HuH-7 (cell line): ENCODE data around the gene KCTD5.
"Not testable (repeated sequence)": the region's sequence is repeated elsewhere in the genome, so short reads cannot be mapped to it uniquely, and the experiment has no call there.

Experiments used
- DNase-seq: peaks from one replicate; pipeline ENCODE4 v3.0.0; 2011; ENCODE audit warnings: low spot score

Gene KCTD5

DNA sequence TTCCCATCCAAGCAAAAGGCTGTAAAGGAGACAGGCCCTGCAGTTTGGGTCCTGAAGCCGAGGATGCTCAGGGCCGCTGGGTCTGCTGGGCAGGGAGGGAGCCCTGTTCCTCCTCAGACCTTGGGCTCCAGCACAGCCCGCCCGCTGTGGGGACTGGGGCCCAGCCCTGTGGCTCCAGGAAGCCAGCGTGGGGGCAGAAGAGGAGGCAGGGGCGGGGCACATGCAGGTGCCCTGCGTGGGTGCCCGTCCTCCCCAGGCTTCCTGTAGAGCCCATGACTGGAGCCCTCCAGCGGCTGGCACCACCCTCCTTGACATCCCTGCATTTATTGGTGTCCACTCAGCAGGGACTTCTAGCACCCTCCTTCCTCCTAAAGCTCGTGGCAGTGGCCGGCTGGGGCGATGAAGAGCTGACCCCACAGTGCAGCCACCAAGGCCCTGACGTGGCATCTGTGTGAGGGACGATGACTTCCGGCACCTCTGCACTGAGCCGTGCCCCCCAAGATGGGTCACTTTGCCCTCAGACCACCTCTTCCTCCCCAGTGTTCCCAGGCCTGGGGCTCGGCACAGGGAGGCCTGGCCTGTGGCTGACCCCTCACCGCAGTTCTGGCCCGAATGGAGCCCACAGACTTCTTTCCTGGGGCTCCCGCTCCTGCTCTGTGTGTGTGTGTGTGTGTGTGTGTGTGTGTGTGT lies 27.8 kb downstream of the KCTD5 start:
- no peak for DNase-seq

DNA sequence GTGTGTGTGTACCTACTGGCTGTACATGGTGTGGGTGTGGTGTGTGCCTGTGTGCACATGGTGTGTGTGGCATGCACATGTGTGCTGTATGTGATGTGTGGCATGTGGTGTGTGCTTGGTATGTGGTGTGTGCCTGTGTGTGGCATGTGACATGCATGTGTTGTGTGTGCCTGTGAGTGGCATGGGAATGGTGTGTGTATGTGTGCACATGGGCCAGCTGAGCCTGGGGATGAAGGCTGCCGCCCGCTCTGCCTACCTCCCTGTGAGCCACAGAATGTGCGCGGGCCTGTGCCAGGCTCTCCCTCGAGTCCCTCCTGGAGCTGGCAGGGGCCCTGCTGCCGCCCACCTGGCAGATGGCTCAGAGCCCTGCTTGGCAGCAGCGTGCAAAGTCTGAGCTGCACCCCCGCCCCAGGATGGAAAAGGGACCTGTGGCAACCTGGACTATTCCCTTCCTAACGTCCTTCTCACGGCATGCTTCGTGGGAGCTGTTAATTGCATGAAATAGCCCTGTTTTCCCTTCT lies 28.4 kb downstream of the KCTD5 start:
- no peak for DNase-seq

DNA sequence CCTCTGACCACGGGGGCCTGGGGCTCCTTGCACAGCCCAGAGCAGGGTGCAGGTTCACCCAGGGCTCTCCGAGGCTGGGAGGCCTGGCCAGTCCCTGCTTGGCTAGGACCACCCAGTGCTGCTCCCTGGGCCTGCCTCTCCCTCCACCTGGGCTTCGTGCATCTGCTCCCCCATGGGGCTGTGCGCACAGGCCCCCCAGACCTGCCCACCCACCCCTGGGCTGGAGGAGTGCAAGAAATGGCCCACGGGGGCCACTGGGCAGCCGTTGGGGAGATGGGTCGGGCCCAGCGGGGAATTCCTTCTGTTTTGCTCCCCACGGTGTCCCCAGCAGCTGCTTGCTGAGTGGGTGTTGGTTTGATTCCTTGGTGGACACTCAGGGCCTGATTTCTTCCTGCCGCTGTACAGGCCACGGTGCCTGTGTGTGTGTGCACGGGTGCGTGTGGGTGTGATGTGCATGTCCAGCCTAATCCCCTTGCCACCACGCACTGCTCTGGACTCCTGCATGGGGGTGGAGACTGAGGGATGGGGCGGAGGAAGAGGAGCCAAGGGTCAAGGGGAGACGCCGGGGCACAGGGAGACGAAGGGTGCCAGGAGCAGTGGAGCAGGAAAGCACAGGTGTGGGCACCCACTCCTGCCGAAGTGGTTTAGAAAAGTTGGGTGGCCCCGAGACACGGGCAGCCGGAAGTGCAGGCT lies 29.2 kb downstream of the KCTD5 start:
- no peak for DNase-seq

DNA sequence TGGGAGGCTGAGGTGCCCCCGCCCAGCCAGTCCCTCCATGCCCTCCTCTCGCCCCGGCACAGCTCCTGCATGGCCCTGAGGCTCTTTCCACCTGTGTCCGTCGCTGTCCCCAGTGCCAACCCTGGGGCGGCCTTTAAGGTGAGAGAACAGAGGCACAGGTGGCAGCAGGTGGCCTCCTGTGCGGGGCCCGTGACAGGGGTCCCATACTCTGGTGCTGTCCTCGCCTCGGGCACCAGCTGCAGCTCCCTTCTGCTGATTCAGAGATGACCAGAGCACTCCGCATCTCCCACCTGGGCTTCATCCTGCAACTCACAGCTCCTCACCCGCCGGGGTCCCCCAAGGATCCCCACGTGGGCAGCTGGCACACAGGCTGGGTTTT lies 29.7 kb downstream of the KCTD5 start:
- no peak for DNase-seq

DNA sequence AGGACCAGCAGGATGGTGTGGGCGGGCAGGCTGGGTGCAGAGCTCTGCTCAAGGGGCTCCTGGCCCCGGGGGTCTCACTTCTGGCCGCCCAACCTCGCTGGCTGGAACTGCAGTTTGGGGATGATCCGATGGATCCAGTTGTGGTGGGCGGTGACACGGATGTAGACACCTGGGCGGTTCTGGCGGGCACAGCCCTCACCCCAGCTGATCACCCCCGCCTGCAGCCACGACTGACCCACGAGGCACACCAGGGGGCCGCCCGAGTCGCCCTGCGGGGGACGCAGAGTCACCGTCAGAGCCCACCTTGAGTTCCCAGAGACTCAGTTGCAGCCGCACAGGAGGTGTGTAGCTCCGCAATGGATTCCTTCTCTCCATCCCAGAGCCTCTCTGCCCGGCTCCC lies 30.2 kb downstream of the KCTD5 start:
- DNase-seq: no peak

DNA sequence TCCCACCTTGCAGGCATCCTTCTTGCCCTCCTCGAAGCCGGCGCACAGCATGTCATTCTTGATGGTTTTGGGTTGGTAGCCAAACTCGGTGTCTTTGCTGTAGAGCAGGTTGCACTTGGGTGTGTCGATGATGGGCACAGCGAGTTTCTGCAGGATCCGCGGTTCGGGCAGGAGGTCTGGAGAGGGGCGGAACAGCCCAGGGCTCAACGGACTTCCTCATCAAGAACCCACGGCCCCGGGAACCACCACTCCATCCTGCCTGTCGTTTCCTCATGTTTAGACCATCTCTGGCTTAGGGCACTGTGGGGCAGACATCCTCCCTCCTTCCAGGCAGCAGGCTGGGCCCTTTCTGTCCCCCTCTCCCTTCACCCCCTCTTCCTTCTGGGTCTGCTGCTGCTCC lies 31.2 kb downstream of the KCTD5 start:
- no peak for DNase-seq

DNA sequence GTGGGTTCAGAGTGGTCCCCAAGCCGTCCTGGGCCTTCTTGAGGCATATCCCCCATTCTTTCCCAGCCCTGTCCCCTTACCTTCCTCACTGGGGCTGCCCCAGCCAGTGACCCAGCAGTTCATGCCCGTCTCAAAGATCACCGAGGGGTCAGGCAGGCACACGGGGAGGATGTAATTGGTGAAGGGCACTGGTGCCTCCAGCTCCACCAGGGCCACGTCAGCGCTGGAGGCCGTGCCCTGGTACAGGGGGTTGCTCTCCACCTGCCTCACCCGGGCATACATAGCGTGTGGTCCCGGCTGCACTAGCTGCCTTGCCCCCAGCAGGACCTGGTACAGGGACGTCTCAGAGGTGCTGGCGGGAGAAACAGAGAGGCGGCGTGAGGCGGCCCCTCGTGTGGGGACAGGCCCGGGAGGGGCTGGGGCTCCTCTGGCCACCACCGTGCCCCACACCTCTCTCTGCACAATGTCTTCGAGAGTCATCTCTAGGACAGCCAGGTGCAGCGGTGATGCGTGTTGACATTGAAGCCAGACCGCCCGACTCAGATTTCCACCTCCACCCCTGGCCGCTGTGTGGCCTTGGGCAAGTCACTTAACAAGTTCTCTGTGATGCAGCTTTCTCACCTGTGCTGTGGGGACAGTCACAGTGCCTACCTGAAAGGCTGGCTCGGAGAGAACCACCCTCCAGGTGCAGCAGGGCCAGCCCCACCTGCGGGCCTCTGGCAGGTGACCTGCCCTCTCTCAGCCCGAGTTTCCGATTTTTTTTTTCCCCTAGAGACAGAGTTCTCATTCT lies 31.9 kb downstream of the KCTD5 start:
- no peak for DNase-seq

DNA sequence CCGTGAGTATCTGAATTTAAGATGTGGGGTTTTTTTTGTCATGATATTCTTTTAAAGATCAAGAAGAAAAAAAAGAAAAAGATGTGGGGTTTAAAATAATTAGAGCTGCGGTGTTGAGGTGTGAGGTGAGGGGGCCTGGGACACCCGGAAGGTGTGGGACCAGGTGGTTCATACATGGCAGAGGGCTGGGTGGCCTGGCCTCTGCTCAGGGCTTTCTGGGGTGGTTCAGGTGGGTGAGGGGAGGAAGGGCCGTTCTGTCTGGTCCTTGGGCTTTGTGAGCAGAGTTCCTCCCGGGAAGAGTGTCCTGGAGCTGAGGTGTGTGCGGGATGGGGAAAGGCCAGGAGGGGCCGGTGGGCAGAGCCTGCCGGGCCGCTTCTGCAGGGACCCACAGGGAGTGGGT lies 32.7 kb downstream of the KCTD5 start:
- DNase-seq: no peak

DNA sequence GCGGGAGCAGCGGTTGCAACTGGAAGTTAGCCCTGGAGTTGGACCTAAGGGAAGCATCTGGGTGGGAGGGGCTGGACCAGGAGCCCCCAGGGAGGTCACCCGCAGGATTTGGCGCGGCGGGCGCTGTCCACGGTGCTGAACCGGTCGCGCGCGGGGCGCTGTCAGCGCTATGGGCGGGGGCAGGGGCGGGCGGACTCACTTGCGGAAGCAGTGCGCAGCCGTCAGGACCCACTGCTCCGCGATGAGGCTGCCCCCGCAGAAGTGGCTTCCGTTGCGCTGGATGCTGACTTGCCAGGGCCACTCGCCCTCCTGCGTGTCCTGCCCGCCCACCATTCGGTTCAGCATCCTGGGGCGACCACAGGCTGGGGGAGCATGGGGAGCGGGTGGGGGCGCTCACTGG lies 33.2 kb downstream of the KCTD5 start:
- peak; percentile 37 for DNase-seq

DNA sequence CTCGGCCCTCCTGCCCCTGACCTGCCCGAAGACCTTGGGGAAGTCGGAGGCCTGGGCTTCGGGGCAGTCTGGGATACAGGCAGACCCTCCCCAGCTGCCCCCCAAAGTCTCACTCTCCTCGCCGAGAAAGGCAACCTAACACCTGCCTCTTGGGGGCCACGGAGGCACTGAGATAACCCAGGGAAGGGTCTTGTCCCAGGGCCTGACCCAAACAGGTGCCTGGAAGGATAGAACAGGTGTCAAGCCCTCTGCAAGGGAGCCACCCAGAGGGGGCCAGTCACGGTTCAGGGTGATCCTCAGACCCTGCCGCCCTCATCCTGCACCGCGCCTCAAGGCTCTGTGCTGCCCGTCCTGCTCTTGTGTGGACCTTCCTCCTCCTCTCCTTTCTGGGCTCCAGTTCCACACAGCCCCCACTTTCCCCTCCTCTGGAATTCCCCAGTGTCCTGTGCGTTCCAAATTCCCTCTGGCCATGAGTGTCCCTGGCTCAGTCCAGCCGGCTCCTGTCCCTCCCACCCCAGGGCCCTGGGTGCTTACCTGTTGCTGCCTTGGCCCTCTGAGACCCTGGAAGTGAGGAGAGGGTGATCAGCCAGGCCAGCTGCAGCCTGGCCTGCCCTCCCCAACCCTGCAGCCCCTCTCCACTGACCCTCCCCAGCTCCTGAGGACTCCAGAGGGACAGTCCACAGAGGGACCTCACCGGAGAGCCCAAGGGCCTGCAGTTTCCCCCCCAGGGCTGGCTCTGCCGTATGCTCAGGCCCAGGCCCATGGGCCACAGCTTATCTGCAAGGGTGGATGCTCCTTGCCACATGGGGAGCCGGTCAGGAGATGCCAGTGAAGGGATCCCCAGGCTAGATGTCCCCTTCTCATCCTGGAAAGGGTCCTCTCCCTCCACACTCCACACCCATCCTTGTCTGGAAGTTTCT lies 33.9 kb downstream of the KCTD5 start:
- DNase-seq: no peak

DNA sequence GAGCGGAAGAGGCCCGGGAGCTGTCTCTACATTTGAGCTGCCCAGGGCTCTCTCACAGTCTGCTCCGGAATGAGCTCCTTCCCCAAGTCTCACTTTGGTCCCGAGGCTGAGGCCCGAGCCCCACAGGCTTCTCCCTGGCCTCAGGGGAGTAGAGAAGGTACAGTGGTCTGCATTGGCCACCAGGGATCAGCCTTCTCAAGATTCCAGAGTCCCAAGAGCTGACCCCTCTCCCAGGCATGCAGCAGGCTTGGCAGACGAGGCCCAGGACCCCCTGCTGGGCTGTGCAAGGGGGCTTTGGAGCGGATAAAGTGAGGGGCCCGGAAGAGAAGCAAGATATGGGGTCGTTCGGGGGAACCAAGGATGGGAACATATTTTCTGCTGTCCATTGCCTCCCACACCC lies 34.6 kb downstream of the KCTD5 start:
- no peak for DNase-seq

DNA sequence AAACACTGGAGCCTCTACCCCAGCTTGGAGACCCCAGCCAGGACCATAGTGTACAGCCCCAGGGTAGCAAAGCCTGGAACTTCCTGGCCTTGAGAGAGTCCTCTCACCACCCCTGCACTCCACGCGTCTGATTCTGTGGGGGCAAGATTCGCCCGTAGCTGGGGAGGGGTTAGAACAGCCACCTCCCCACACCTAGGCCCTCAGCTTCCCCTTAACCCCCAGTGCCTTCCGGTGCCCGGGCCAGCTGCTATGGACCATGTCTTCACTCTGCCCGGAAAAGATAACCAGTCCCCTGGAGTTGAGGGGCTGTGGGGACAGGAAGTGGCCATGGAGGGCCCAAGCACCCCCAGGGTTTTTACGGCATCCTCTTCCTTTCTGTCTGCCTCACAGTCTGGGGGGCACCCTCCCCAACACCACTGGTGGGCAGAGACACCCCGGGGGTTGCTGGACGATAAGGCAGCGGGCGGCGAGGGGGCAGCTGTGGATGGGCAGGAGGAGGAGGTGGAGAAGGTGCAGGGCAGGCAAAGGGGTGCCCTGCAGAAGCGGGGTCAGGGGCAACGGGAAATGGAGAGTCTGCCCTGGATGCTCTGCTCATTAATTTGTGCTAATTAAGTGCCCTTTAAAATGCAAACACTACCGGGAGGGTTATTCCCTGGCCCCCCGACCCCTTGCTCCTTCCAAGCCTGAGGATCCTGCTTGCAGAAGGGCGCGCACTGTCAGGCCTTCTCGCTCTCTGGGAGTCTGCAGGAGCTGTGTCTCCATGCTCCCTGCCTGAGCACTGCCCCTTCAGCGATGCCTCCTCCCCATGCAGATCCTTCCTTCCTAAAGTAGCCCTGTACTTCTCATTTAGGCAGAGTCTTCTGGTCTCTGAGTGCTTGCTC lies 35.3 kb downstream of the KCTD5 start:
- no peak for DNase-seq

DNA sequence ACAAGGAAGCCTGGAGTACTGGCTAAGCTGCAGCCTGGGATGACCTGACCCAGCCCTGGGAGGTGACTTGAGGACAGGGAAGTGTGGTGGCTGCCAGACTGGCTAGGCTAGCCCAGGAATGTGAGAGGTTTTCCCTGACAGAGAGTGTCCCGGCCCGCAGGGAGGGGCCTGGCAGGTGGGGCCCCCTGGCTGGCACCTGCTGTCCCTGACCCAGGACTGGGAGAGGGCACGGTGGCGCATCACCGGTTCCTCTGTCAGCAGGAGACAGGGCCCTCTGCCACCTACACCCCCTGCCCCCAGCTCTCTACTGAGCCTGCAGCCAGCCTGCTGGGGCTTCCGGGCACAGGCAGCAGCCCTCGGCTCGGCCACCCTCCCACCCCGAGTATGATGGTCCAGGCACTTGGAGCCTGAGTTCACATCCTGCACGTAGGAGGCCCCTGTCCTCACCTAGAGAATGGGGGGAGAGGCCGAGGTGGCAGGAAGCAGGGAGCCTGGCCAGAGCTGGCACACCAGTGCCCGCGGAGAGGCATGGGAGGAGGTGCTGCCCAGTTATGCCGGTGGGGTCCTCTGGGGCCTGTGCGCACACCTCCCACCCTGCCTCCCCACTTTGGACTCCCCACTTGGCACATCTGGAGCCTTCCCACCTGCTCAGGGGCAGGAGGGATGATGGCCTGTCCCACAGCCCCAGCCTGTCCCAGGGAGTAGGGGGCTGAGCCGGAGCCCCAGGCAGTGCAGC lies 37.2 kb downstream of the KCTD5 start:
- DNase-seq: peak; percentile 57

DNA sequence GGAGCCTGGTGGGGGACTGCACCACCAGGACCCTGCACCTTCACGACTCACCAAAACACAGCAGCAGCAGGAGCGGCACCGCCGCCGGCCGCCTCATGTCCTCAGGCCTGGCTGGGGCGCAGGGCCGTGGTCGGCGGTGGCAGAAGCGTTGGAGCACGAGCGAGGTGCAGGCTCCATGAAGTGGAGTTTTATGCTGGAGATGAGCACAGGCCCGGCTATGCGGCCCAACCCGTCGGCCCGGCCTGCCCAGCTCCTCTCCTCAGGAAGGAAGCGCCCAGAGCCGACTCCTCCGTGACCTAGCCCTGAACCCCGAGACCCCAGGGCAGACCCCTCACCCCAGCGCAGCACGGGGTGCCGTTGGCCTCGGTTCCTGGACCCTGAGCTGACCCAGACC lies 37.7 kb downstream of the KCTD5 start, which contains the start of gene PRSS27:
Gene PRSS27 (minus strand): TSS at position 161 of the 394 bp plus-strand sequence. CDS start 64 bp downstream, at position 97.
- no peak for DNase-seq

DNA sequence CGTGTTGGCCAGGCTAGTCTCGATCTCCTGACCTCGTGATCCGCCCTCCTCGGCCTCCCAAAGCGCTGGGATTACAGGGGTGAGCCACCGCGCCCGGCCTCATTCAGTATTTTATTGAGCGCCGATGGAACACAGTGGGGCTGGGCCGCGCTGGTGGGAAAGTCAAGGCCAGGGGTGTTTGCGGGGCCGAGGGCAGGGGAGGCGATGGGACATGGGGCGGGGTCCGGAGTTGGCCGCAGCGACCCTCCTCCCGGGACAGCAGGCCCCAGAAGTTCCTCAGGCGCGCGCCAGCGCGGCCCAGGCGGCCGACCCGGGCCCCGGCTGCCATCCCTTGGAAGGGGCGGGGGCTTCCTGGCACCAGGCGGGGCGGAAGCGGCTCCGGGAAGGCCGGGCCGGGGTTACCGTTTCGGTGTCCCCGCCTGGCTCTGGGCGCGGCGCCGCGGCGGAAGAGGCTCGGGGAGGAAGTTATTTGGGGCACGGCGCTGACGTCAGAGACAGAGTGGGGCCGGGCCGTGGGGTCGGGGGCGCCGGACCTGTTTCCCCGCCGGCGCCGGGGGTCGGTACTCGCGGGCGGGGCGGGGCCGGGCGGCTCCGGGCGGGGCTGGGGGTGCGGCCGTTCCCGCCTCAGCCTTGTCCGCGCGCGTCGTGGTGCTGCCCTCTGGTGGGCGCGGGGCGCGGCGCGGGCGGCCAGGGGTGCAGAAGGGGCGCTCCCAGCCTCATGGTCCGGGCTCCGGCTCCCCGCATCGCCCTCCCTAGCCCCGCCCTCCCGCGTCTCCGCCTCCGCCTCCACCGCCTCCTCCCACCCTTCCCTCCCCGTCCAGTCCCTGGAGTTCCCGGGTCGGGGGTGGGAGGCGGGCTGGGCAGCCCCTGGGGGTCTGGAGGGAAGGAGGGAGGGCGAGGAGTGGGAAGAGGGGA lies 38.7 kb downstream of the KCTD5 start:
- DNase-seq: peak; percentile 87

DNA sequence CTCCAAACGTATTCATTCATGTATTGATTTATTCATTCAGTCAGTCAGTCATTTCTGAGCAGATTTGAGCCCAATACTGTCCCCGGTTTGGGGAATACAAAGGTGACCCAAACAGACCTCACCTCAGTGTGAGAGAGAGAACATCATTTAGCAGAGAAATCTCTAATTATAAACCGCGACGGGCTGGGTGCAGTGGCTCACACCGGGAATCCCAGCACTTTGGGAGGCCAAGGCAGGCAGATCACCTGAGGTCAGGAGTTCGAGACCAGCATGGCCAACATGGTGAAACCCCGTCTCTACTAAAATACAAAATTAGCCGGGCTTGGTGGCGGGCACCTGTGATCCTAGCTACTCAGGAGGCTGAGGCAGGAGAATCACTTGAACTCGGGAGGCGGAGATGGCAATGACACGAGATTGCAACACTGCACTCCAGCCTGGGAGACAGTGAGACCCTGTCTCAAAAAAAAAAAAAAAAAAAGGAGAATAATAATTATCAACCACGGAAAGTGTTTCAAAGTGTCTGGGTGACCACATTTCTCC lies 39.4 kb downstream of the KCTD5 start:
- not testable (repeated sequence) for DNase-seq

DNA sequence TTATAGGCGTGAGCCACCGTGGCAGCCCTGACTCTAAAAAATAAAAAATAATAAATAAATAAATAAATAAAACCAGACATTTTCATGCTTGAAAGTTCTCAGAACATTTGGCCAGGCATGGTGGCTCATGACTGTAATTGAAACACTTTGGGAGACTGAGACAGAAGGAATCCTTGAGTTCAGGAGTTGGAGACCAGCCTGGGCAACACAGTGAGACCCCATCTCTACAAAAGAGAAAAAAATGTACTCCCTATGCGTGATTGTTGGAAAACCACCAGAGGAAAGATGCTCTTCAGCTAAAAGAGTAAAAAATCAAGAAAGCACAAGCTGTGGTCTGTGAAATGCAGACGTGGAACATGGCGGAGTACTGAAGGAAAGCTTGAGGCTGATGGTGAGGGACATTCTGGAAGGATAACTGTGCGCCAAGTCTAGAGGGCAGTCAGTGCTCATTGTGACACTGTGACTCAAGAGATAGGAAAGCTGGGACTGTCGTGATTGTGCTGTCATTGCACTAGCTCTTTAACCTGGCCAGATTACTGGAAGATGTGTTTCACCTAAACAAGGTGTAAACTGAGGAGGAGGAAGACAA lies 41.9 kb downstream of the KCTD5 start:
- DNase-seq: no peak

DNA sequence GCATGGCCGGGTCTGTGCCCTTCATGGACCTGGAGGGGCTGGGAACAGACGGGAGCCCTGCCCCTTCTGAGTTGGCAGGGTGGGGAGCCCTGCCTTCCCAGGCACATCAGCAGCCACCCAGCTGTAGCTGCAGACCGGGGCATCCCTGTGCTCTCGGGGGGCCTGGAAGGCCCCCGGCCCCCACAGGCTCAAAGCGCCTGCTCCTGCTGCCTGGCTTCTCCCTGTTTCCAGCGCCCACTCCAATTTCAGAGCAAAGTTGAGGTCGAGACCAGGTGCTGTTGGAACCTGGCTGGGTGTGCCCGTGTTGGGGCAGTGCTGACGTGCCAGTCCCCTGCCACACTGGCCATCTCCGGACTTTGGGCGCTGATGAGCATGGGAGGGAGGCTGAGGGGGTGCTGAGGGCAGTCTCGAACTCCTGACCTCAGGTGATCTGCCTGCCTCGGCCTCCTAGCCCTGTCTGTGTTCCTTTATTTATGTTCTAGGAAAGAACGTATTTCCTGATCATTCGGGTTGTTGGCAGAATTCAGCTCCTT lies 42.6 kb downstream of the KCTD5 start:
- DNase-seq: no peak
